Endothelial cell of umbilical vein (primary cell): ENCODE results near the gene VEZT.

Experiments
- CTCF ChIP-seq, 2 donors: IDR thresholded peaks; 1 replicate in 1 of 2; 2 replicates in 1 of 2; pipeline ENCODE4 v1.5.1; 2011; ENCODE audit warnings: low read length in 2 of 2, mild to moderate bottlenecking in 2 of 2, moderate library complexity in 2 of 2, control low read depth in 1 of 2, inconsistent platforms in 1 of 2, low read depth in 1 of 2; ENCODE audit not compliant: insufficient read depth in 1 of 2; ENCODE audit errors: extremely low read depth in 1 of 2
- EZH2 ChIP-seq: IDR thresholded peaks from 2 replicates; pipeline ENCODE4 v1.6.1; 2012; ENCODE audit warnings: borderline replicate concordance, low read depth, mild to moderate bottlenecking, moderate library complexity, low read length, inconsistent platforms; ENCODE audit not compliant: severe bottlenecking
- FOS ChIP-seq: IDR thresholded peaks from 2 replicates; pipeline ENCODE4 v1.6.1; 2011; ENCODE audit warnings: mild to moderate bottlenecking, low read length, moderate library complexity, borderline replicate concordance; ENCODE audit not compliant: insufficient read depth
- GATA2 ChIP-seq: IDR thresholded peaks from 2 replicates; pipeline ENCODE4 v1.7.0; 2011; ENCODE audit warnings: low read depth, mild to moderate bottlenecking, moderate library complexity, mixed read lengths, low read length; ENCODE audit not compliant: insufficient read length, insufficient read depth
- MYC ChIP-seq: IDR thresholded peaks from one replicate; pipeline ENCODE4 v1.6.1; 2011; ENCODE audit warnings: mild to moderate bottlenecking, low read depth, low read length
- POLR2A ChIP-seq: IDR thresholded peaks from 2 replicates; pipeline ENCODE4 v1.6.1; 2012; ENCODE audit warnings: low read depth, mild to moderate bottlenecking, control low read depth, low read length
- POLR2AphosphoS5 ChIP-seq: IDR thresholded peaks from 2 replicates; pipeline ENCODE4 v1.6.1; 2012; ENCODE audit warnings: low read depth, mild to moderate bottlenecking, control low read depth, low read length, moderate library complexity; ENCODE audit not compliant: insufficient read depth

- no peak for TF ChIP-seq CTCF (IDR thresholded peaks at IDR 0.05; ENCODE audit: extremely low read depth in 1 of 2, insufficient read depth in 1 of 2, low read depth in 1 of 2, low read length in 2 of 2)
- TF ChIP-seq FOS = no peak
- no peak for TF ChIP-seq POLR2A
- no peak for TF ChIP-seq POLR2AphosphoS5
- TF ChIP-seq EZH2 = no peak
- no peak for TF ChIP-seq GATA2
- no peak for TF ChIP-seq MYC
Measured at GRCh38 chr12:95243497-95244183, 26.0 kb downstream of the VEZT start.
